ENCODE measurements around the gene RNF13. TPM values are rescaled to one million over a fixed set of nuclear protein-coding genes. Genes with fewer than 3 reads are reported as not detected.

The RNF13 gene
- total RNA-seq, 4 donors from 2014 or later: 62.3 to 106 (median 91.1) TPM

DNA sequence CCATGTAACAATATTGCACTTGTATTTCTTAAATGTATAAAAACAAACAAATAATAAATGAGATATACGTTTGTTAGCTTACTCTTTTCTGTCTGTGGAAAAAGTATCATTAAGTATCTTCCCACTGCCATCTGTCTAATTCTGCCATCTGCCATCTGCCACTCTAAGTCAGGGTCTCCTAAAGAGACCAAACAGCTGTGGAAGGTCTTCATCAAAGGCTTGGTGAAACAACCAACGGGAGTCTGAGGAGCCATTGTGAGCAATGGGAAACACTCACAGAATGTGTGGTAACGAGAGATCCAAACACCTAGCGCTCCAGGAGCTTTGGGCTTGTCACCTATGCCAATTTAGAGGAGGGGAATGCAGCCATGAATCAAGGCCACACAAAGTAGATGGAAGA is 186.4 kb downstream of the RNF13 start:
- Histone ChIP-seq H3K27ac (no peak overlapping the region), H3K4me3 (no peak overlapping the region), H3K4me1 (no peaks in the 10 kb centered on the region), H3K36me3 (no peaks in the 10 kb centered on the region), H3K9me3 (peaks cover 0 to 16% (median 0%) of the 10 kb centered on the region in 3 donors), H3K27me3 (no peaks in the 10 kb centered on the region)
- 87 to 94% methylated on average over 2 to 4 of the region's 4 CpGs for WGBS, 2 donors (ENCODE audit: low coverage in 1 of 2)
- TF ChIP-seq, protein P1, sequence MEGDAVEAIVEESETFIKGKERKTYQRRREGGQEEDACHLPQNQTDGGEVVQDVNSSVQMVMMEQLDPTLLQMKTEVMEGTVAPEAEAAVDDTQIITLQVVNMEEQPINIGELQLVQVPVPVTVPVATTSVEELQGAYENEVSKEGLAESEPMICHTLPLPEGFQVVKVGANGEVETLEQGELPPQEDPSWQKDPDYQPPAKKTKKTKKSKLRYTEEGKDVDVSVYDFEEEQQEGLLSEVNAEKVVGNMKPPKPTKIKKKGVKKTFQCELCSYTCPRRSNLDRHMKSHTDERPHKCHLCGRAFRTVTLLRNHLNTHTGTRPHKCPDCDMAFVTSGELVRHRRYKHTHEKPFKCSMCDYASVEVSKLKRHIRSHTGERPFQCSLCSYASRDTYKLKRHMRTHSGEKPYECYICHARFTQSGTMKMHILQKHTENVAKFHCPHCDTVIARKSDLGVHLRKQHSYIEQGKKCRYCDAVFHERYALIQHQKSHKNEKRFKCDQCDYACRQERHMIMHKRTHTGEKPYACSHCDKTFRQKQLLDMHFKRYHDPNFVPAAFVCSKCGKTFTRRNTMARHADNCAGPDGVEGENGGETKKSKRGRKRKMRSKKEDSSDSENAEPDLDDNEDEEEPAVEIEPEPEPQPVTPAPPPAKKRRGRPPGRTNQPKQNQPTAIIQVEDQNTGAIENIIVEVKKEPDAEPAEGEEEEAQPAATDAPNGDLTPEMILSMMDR (IDR thresholded peaks at IDR 0.05): no peak
- no peak for TF ChIP-seq EP300 (IDR thresholded peaks at IDR 0.05)
- no peak for TF ChIP-seq POLR2A (IDR thresholded peaks at IDR 0.05)
- no peak for TF ChIP-seq POLR2AphosphoS5 (IDR thresholded peaks at IDR 0.05)
- no peak for ATAC-seq

- peaks cover 0 to 6% (median 0%) of the 10 kb centered on the region in 3 donors for H3K9me3 ChIP-seq
- no peak for ATAC-seq
- H3K4me3 ChIP-seq: no peak overlapping the region
- TF ChIP-seq, protein P1 (IDR thresholded peaks at IDR 0.05): no peak
- no peak for TF ChIP-seq POLR2A (IDR thresholded peaks at IDR 0.05)
- TF ChIP-seq POLR2AphosphoS5 (IDR thresholded peaks at IDR 0.05): no peak
- TF ChIP-seq EP300 (IDR thresholded peaks at IDR 0.05): no peak
- H3K27me3 ChIP-seq: no peaks in the 10 kb centered on the region
- no peaks in the 10 kb centered on the region for H3K4me1 ChIP-seq
- no peaks in the 10 kb centered on the region for H3K36me3 ChIP-seq
- no peak overlapping the region for H3K27ac ChIP-seq
These were observed 187.6 kb downstream of the RNF13 start for GRCh38 chr3:150000641-150001040.

- no peak overlapping the region for H3K4me3 ChIP-seq
- ATAC-seq: no peak
- no peaks in the 10 kb centered on the region for H3K27me3 ChIP-seq
- 65 to 80% methylated on average over 3 to 4 of the region's 4 CpGs for WGBS, 2 donors (ENCODE audit: low coverage in 1 of 2)
- TF ChIP-seq EP300 (IDR thresholded peaks at IDR 0.05) (no peak), POLR2AphosphoS5 (IDR thresholded peaks at IDR 0.05) (no peak), POLR2A (IDR thresholded peaks at IDR 0.05) (no peak)
- TF ChIP-seq, protein P1 (IDR thresholded peaks at IDR 0.05): no peak
- no peaks in the 10 kb centered on the region for H3K36me3 ChIP-seq
- H3K9me3 ChIP-seq: no peaks in the 10 kb centered on the region
- H3K4me1 ChIP-seq: no peaks in the 10 kb centered on the region
- no peak overlapping the region for H3K27ac ChIP-seq
These were observed 192.5 kb downstream of the RNF13 start for GRCh38 chr3:150005243-150006112.

DNA sequence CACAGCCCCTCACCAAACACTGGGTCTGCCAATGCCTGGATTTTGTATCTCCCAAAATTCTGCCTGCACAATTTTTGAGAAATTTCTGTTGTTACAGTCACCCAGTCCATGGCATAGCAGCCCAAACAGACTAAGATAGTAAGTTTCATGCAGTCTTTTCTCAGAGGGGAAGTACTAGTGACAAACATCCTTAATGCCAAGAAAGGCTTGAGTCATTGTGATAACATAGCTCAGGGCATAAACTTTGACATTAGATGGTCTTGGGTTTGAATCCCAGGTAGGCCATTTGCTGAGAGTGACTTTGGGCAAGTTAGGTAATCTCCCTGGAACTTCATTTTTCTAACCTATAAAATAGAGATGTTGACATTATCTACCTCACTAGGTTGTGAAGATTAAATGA is 193.8 kb downstream of the RNF13 start:
- H3K4me3 ChIP-seq: no peak overlapping the region
- no peak overlapping the region for H3K27ac ChIP-seq
- no peaks in the 10 kb centered on the region for H3K9me3 ChIP-seq
- H3K36me3 ChIP-seq: no peaks in the 10 kb centered on the region
- H3K27me3 ChIP-seq: no peaks in the 10 kb centered on the region
- TF ChIP-seq EP300 (IDR thresholded peaks at IDR 0.05): no peak
- TF ChIP-seq, protein P1 (IDR thresholded peaks at IDR 0.05): no peak
- no peak for TF ChIP-seq POLR2A (IDR thresholded peaks at IDR 0.05)
- no peak for TF ChIP-seq POLR2AphosphoS5 (IDR thresholded peaks at IDR 0.05)
- no peaks in the 10 kb centered on the region for H3K4me1 ChIP-seq
- ATAC-seq: no peak

Small RNA genes within 50 kb of the gene (small RNA-seq; reads per million reads assigned to genes)
- gene RNU6-507P (0 reads per million in 4 donors), gene RNU6-720P (0 reads per million in 4 donors)

Other genes starting within 250 kb of the RNF13 start
- 100 to 1,000 TPM; 239 to 482 (median 321) TPM for gene WWTR1, start 155.2 kb upstream of the RNF13 start, total RNA-seq
- gene COMMD2, start 60.7 kb upstream of the RNF13 start, total RNA-seq: 10 to 100 TPM; 20.7 to 39.5 (median 31.9) TPM
- gene ANKUB1, start 20.7 kb upstream of the RNF13 start, total RNA-seq: not detected
- gene PFN2, start 157.7 kb downstream of the RNF13 start, total RNA-seq: 10 to 100 TPM; 43.5 to 80.6 (median 54.6) TPM